Peyer's patch (tissue), 4 donors: ENCODE data around the gene PSMB2. TPM values are rescaled to one million over a fixed set of nuclear protein-coding genes. Genes with fewer than 3 reads are reported as not detected.

Source experiments
- DNase-seq, 3 donors: peaks; one replicate each; pipeline ENCODE4 v3.0.0-alpha.2; 2017 to 2019
- H3K27ac ChIP-seq, 4 donors: fragments of 200-600 bp; sonication (generic); one replicate each; pipeline ENCODE4 v1.5.1; 2016 to 2019
- H3K27me3 ChIP-seq, 2 donors: fragments of 200-600 bp; sonication (generic); one replicate each; pipeline ENCODE4 v1.5.1; 2019
- H3K36me3 ChIP-seq, 3 donors: fragments of 200-600 bp; sonication (generic); one replicate each; pipeline ENCODE4 v1.5.1; 2016 to 2019
- H3K4me1 ChIP-seq, 4 donors: fragments of 200-600 bp; sonication (generic); one replicate each; pipeline ENCODE4 v1.5.1; 2016 to 2019
- H3K4me3 ChIP-seq, 4 donors: fragments of 200-600 bp; sonication (generic); 1 replicate in 3 of 4; 2 replicates in 1 of 4; pipeline ENCODE4 v1.5.1; 2016 to 2019; ENCODE audit warnings: mild to moderate bottlenecking in 1 of 4
- H3K9me3 ChIP-seq, 4 donors: fragments of 200-600 bp; sonication (generic); one replicate each; pipeline ENCODE4 v1.5.1; 2016 to 2019; ENCODE audit warnings: mild to moderate bottlenecking in 1 of 4
- POLR2A ChIP-seq, 2 donors: fragments of 450-650 bp; IDR thresholded peaks; one replicate each; pipeline ENCODE4 v1.5.1; 2017; ENCODE audit warnings: antibody characterized with exemption in 2 of 2, mild to moderate bottlenecking in 2 of 2, moderate library complexity in 2 of 2
- total RNA-seq, 4 donors: library from RNA; depleted of rRNA; stranded (reverse); fragments of >200 nt; gene quantifications; one replicate each; pipeline ENCODE4 v1.1.0, GENCODE V29; 2016
- TF ChIP-seq, protein P1 (sequence below), 6 experiments: fragments of 450-650 bp in 4 of 6; fragments of 200-600 bp in 2 of 6; sonication (generic) in 1 of 6; IDR thresholded peaks; one replicate each; pipeline ENCODE4 v1.5.1; 2017 to 2019; ENCODE audit warnings: antibody characterized with exemption in 6 of 6, mild to moderate bottlenecking in 3 of 6, moderate library complexity in 1 of 6

PSMB2 gene
- total RNA-seq, 4 donors from 2014 or later: 31.5 to 79.2 (median 42.6) TPM

DNA sequence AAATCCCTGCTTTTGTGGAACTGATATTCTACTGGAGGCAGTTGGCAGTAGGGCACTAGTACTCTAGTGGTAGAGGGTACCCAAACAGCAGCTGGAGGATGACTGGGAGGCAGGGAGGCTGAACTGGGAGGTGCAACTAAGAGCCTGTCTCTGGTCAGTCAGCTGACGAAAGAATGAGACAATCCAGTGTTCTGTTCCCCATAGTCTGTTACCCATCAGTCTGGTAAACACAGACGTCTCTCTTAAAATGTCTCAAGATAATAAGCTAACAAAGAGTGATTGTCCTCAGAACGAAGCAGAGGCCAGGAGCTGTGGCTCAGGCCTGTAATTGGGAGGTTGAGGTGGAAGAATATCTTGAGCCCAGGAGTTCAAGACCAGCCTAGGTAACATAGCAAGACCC is 37.9 kb downstream of the PSMB2 start:
- Histone ChIP-seq H3K4me1 (no peaks in the 10 kb centered on the region), H3K4me3 (no peak overlapping the region), H3K27ac (no peak overlapping the region), H3K27me3 (no peaks in the 10 kb centered on the region), H3K9me3 (no peaks in the 10 kb centered on the region), H3K36me3 (peaks cover 0 to 60% (median 4%) of the 10 kb centered on the region in 3 donors)
- no peak for DNase-seq
- TF ChIP-seq, protein P1, sequence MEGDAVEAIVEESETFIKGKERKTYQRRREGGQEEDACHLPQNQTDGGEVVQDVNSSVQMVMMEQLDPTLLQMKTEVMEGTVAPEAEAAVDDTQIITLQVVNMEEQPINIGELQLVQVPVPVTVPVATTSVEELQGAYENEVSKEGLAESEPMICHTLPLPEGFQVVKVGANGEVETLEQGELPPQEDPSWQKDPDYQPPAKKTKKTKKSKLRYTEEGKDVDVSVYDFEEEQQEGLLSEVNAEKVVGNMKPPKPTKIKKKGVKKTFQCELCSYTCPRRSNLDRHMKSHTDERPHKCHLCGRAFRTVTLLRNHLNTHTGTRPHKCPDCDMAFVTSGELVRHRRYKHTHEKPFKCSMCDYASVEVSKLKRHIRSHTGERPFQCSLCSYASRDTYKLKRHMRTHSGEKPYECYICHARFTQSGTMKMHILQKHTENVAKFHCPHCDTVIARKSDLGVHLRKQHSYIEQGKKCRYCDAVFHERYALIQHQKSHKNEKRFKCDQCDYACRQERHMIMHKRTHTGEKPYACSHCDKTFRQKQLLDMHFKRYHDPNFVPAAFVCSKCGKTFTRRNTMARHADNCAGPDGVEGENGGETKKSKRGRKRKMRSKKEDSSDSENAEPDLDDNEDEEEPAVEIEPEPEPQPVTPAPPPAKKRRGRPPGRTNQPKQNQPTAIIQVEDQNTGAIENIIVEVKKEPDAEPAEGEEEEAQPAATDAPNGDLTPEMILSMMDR (IDR thresholded peaks at IDR 0.05): no peak
- no peak for TF ChIP-seq POLR2A (IDR thresholded peaks at IDR 0.05)

DNA sequence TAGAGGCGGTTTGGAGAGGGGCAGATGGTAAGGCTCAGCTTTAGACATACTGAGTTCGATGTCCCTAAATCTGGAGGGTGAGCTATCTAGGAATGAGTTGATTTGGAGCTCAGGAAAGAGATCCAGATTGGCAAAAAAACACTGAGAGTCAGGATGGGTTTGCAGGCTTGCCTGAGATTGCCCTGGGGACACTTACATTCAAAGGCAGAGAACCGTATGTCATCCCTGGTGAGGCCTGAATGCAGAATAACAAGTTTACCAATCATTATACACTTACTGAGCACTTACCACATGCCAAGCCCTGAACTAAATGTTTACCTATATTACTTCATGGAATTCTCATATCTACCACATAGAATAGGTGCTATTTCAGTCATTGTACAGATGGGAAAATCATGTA is 40.7 kb downstream of the PSMB2 start:
- Histone ChIP-seq H3K4me1 (no peaks in the 10 kb centered on the region), H3K36me3 (peaks cover 0 to 40% (median 0%) of the 10 kb centered on the region in 3 donors), H3K27me3 (no peaks in the 10 kb centered on the region), H3K4me3 (no peak overlapping the region), H3K27ac (no peak overlapping the region), H3K9me3 (no peaks in the 10 kb centered on the region)
- TF ChIP-seq, protein P1 (IDR thresholded peaks at IDR 0.05): no peak
- no peak for TF ChIP-seq POLR2A (IDR thresholded peaks at IDR 0.05)
- DNase-seq: no peak

DNA sequence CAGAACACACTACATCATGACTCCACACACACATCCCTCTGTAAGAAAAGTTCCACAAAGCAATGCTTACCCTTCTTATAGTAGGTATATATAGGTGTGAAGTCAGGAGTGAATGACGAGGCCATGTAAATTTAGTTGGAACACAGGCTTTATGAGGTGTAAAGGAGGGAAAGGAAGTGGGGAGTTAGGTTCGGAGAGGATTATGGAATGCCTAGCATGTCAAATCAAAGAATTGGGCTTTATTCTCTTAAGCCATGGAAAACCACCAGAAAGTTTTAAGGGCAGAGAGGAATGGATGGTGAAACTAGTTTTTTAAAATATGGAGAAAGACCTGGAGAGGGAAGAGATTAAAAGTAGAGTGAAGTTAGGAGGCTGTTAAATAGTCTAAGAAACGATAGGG is 41.9 kb downstream of the PSMB2 start:
- TF ChIP-seq, protein P1 (IDR thresholded peaks at IDR 0.05): no peak
- TF ChIP-seq POLR2A (IDR thresholded peaks at IDR 0.05): no peak
- Histone ChIP-seq H3K27me3 (no peaks in the 10 kb centered on the region), H3K36me3 (peaks cover 0 to 28% (median 0%) of the 10 kb centered on the region in 3 donors)

DNA sequence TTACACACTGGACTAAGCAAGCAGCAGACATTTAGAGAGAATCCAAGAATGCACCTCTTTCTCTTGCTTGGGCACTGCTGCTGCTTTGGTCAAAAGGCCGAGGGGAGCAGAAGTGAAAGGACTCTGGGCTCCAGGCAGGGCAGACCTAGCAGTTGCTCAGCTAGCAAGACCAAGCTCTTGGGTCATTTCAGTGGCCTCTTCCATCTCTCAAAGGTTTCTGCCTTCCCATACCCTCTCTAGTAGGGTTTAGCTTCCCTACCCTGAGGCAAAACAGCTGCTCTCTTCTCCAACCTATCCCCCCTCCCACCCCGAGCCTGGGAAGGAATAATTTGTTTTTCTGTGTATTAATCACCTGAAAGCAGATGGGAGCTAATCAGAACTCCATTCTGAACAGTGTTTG is 42.4 kb downstream of the PSMB2 start:
- Histone ChIP-seq H3K36me3 (peaks cover 0 to 23% (median 0%) of the 10 kb centered on the region in 3 donors), H3K27me3 (no peaks in the 10 kb centered on the region), H3K9me3 (no peaks in the 10 kb centered on the region), H3K4me3 (no peak overlapping the region), H3K4me1 (no peaks in the 10 kb centered on the region), H3K27ac (no peak overlapping the region)
- DNase-seq: no peak
- TF ChIP-seq, protein P1 (IDR thresholded peaks at IDR 0.05): no peak
- TF ChIP-seq POLR2A (IDR thresholded peaks at IDR 0.05): no peak

More for the DNA sequence above, 41.9 kb downstream of the PSMB2 start:
- Histone ChIP-seq H3K4me3 (no peak overlapping the region), H3K9me3 (no peaks in the 10 kb centered on the region), H3K4me1 (no peaks in the 10 kb centered on the region), H3K27ac (no peak overlapping the region)
- no peak for DNase-seq

DNA sequence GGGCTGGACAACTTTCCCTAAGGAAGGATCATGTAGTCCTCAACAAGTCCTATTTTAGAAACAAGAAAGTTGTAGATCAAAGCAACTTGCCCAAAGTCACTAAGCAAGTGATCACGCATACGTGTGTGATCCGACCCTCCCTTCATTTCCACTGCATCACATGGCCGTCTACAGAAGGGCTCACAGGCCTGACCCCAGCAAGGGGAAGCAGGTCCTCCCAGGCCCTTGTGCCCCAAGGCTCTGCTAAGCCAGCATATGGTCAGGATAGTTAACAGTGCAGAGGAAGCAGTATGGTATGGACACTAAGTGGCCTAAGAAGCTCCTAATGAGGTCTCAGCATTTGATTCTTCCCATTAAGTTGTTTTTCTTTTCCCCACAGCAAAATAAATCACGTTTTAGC is 43.5 kb downstream of the PSMB2 start:
- no peak overlapping the region for H3K4me3 ChIP-seq
- no peak for TF ChIP-seq POLR2A (IDR thresholded peaks at IDR 0.05)
- TF ChIP-seq, protein P1 (IDR thresholded peaks at IDR 0.05): no peak
- no peak for DNase-seq
- no peak overlapping the region for H3K27ac ChIP-seq
- H3K36me3 ChIP-seq: peaks cover 0 to 14% (median 0%) of the 10 kb centered on the region in 3 donors
- no peaks in the 10 kb centered on the region for H3K9me3 ChIP-seq
- no peaks in the 10 kb centered on the region for H3K27me3 ChIP-seq
- no peaks in the 10 kb centered on the region for H3K4me1 ChIP-seq

DNA sequence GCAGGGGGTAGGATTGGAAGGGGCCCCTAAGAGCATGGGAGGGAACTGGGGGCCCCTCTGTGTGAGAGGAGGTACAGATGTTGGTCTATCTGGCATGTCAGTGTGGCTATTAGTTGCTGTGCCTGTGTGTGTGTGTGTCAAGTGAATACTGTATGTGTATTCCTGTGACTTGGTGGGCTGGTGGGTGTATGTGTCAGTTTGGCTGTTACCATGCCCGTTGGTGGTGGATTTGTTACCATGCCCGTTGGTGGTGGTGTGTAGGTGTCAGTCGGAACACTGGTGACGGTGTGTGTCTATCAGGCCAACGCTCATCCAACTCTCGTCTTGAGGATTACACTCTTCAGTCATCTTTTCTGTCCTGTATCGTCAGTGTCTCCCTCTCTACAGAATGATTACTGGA is 45.6 kb downstream of the PSMB2 start:
- no peak overlapping the region for H3K4me3 ChIP-seq
- no peaks in the 10 kb centered on the region for H3K9me3 ChIP-seq
- no peaks in the 10 kb centered on the region for H3K27me3 ChIP-seq
- no peak overlapping the region for H3K27ac ChIP-seq
- no peak for DNase-seq
- no peak for TF ChIP-seq POLR2A (IDR thresholded peaks at IDR 0.05)
- TF ChIP-seq, protein P1 (IDR thresholded peaks at IDR 0.05): no peak
- H3K36me3 ChIP-seq: no peaks in the 10 kb centered on the region
- H3K4me1 ChIP-seq: no peaks in the 10 kb centered on the region
